ENCODE results near the gene LUC7L2. TPM values are rescaled to one million over a fixed set of nuclear protein-coding genes. Genes with fewer than 3 reads are reported as not detected.

LUC7L2 gene
- total and polyA plus RNA-seq, 9 of the 15 experiments (the other 6 are each of a cell fraction or from before 2014, with no cell fraction given), result 56.1 to 207 (median 141) TPM

GRCh38 chr7:139359366-139360209 is at the start of gene LUC7L2 (continued):
- TF ChIP-seq CTCFL (IDR thresholded peaks at IDR 0.05; ENCODE audit: borderline replicate concordance, insufficient read depth, low read depth, low read length, poor library complexity, severe bottlenecking) (peak; percentile 96), HMGXB4 (CRISPR knock-in tag; IDR thresholded peaks at IDR 0.05) (peak; percentile 86; the same call in 1 of the 2 replicates), NCOR1 (IDR thresholded peaks at IDR 0.05) (peak; percentile 70), EP300 (IDR thresholded peaks at IDR 0.05; ENCODE audit: low read length) (peak; percentile 68), NCOA1 (IDR thresholded peaks at IDR 0.05; ENCODE audit: low read depth) (no peak; the same call in 1 of the 2 replicates), TRIM24 (IDR thresholded peaks at IDR 0.05) (peak in 1 of 2 experiments; percentile 62; a peak in 2 of 4 replicates), BRF1 (IDR thresholded peaks at IDR 0.05; ENCODE audit: borderline replicate concordance, extremely low read depth, insufficient read length) (no peak), U2AF1 (optimal IDR thresholded peaks at IDR 0.05; ENCODE audit: low read depth, low read length) (peak; percentile 33), ZC3H8 (IDR thresholded peaks at IDR 0.05) (0 out of 2 replicates have a peak, but pooled peaks have one; percentile 17), POLR3A (IDR thresholded peaks at IDR 0.05; ENCODE audit: borderline replicate concordance, extremely low read depth, insufficient read depth, insufficient read length) (no peak), GATAD2B (IDR thresholded peaks at IDR 0.05; ENCODE audit: borderline replicate concordance) (no peak; the same call in 1 of the 2 replicates), SRSF1 (IDR thresholded peaks at IDR 0.05; ENCODE audit: low read depth, low read length) (no peak), ZNF518B (CRISPR knock-in tag; IDR thresholded peaks at IDR 0.05) (no peak), HNRNPUL1 (IDR thresholded peaks at IDR 0.05; ENCODE audit: low read length) (no peak), ARID4B (CRISPR knock-in tag; IDR thresholded peaks at IDR 0.05) (peak; percentile 98; the same call in 1 of the 2 replicates)
